ENCODE measurements around the gene MNT.
"Not testable (repeated sequence)": the region's sequence is repeated elsewhere in the genome, so short reads cannot be mapped to it uniquely, and the experiment has no call there.

The MNT gene

GRCh38 chr17:2442166-2442565, 41.3 kb upstream of the MNT start:
- no peak for DNase-seq (ENCODE audit: extremely low spot score)
- CTCF ChIA-PET: no interaction called here
- TF ChIP-seq LEF1 (IDR thresholded peaks at IDR 0.05; ENCODE audit: borderline replicate concordance): no peak
- no peak for TF ChIP-seq FOXA1 (IDR thresholded peaks at IDR 0.05)
- TF ChIP-seq FOXM1 (IDR thresholded peaks at IDR 0.05; ENCODE audit: borderline replicate concordance): no peak
- TF ChIP-seq FOXK2 (IDR thresholded peaks at IDR 0.05): no peak
- no peak for TF ChIP-seq BHLHE40 (IDR thresholded peaks at IDR 0.05; ENCODE audit: borderline replicate concordance)
- no peak for TF ChIP-seq CTBP1 (IDR thresholded peaks at IDR 0.05; ENCODE audit: borderline replicate concordance)
- TF ChIP-seq ARNT (IDR thresholded peaks at IDR 0.05): no peak
- TF ChIP-seq SUZ12 (IDR thresholded peaks at IDR 0.05): no peak
- no peak for TF ChIP-seq L3MBTL2 (conservative IDR thresholded peaks at IDR 0.05)
- TF ChIP-seq HDGF (IDR thresholded peaks at IDR 0.05; ENCODE audit: borderline replicate concordance): no peak
- no peak for TF ChIP-seq TARDBP (IDR thresholded peaks at IDR 0.05)
- TF ChIP-seq SP1 (IDR thresholded peaks at IDR 0.05): no peak
- no peak for TF ChIP-seq PKNOX1 (IDR thresholded peaks at IDR 0.05)
- TF ChIP-seq NFRKB (IDR thresholded peaks at IDR 0.05): no peak
- TF ChIP-seq ZNF384 (IDR thresholded peaks at IDR 0.05): no peak
- TF ChIP-seq ELF4 (IDR thresholded peaks at IDR 0.05): no peak
- POLR2A ChIA-PET: no interaction called here

GRCh38 chr17:2440930-2441329, 40.1 kb upstream of the MNT start:
- ChIA-PET CTCF (interaction anchor here (0.6 kb wide), 1 partner anchor 48 kb away, joined by 3 read pairs; no protein-coding TSS in a partner anchor), POLR2A (no interaction called here)
- no peak for DNase-seq (ENCODE audit: extremely low spot score)
- no peak for TF ChIP-seq FOXK2 (IDR thresholded peaks at IDR 0.05)
- no peak for TF ChIP-seq L3MBTL2 (conservative IDR thresholded peaks at IDR 0.05)
- TF ChIP-seq CTBP1 (IDR thresholded peaks at IDR 0.05; ENCODE audit: borderline replicate concordance): no peak
- TF ChIP-seq ARNT (IDR thresholded peaks at IDR 0.05): no peak
- no peak for TF ChIP-seq ZNF384 (IDR thresholded peaks at IDR 0.05)
- no peak for TF ChIP-seq FOXM1 (IDR thresholded peaks at IDR 0.05; ENCODE audit: borderline replicate concordance)
- no peak for TF ChIP-seq PKNOX1 (IDR thresholded peaks at IDR 0.05)
- no peak for TF ChIP-seq SUZ12 (IDR thresholded peaks at IDR 0.05)
- TF ChIP-seq BHLHE40 (IDR thresholded peaks at IDR 0.05; ENCODE audit: borderline replicate concordance): no peak
- TF ChIP-seq ELF4 (IDR thresholded peaks at IDR 0.05): no peak

GRCh38 chr17:2439997-2440396, 39.1 kb upstream of the MNT start:
- CTCF ChIA-PET; DNase-seq (ENCODE audit: extremely low spot score); POLR2A ChIA-PET: not testable (repeated sequence)

GRCh38 chr17:2438823-2439222, 38.0 kb upstream of the MNT start:
- ChIA-PET POLR2A (no interaction called here), CTCF (no interaction called here)
- DNase-seq (ENCODE audit: extremely low spot score): no peak
- TF ChIP-seq FOXM1 (IDR thresholded peaks at IDR 0.05; ENCODE audit: borderline replicate concordance) (no peak), LEF1 (IDR thresholded peaks at IDR 0.05; ENCODE audit: borderline replicate concordance) (no peak), CTBP1 (IDR thresholded peaks at IDR 0.05; ENCODE audit: borderline replicate concordance) (no peak), TARDBP (IDR thresholded peaks at IDR 0.05) (no peak), ELF4 (IDR thresholded peaks at IDR 0.05) (no peak), FOXA1 (IDR thresholded peaks at IDR 0.05) (no peak), FOXK2 (IDR thresholded peaks at IDR 0.05) (no peak), PKNOX1 (IDR thresholded peaks at IDR 0.05) (no peak), ZNF384 (IDR thresholded peaks at IDR 0.05) (no peak), BHLHE40 (IDR thresholded peaks at IDR 0.05; ENCODE audit: borderline replicate concordance) (no peak), NFRKB (IDR thresholded peaks at IDR 0.05) (no peak), L3MBTL2 (conservative IDR thresholded peaks at IDR 0.05) (no peak)

- DNase-seq (ENCODE audit: extremely low spot score): no peak
- CTCF ChIA-PET: no interaction called here
- TF ChIP-seq LEF1 (IDR thresholded peaks at IDR 0.05; ENCODE audit: borderline replicate concordance) (no peak), PKNOX1 (IDR thresholded peaks at IDR 0.05) (no peak), L3MBTL2 (conservative IDR thresholded peaks at IDR 0.05) (no peak), TARDBP (IDR thresholded peaks at IDR 0.05) (no peak), CTBP1 (IDR thresholded peaks at IDR 0.05; ENCODE audit: borderline replicate concordance) (no peak), ARNT (IDR thresholded peaks at IDR 0.05) (no peak), SP1 (IDR thresholded peaks at IDR 0.05) (no peak), SUZ12 (IDR thresholded peaks at IDR 0.05) (no peak), FOXK2 (IDR thresholded peaks at IDR 0.05) (no peak), BHLHE40 (IDR thresholded peaks at IDR 0.05; ENCODE audit: borderline replicate concordance) (no peak), NFRKB (IDR thresholded peaks at IDR 0.05) (no peak), FOXA1 (IDR thresholded peaks at IDR 0.05) (no peak), ELF4 (IDR thresholded peaks at IDR 0.05) (no peak), HDGF (IDR thresholded peaks at IDR 0.05; ENCODE audit: borderline replicate concordance) (no peak), ZNF384 (IDR thresholded peaks at IDR 0.05) (no peak)
- POLR2A ChIA-PET: no interaction called here
Observed at GRCh38 chr17:2436316-2436905, 35.6 kb upstream of the MNT start.

GRCh38 chr17:2435862-2436261, 35.0 kb upstream of the MNT start:
- TF ChIP-seq ZNF384 (IDR thresholded peaks at IDR 0.05) (no peak), SP1 (IDR thresholded peaks at IDR 0.05) (no peak), FOXK2 (IDR thresholded peaks at IDR 0.05) (no peak), BHLHE40 (IDR thresholded peaks at IDR 0.05; ENCODE audit: borderline replicate concordance) (no peak), L3MBTL2 (conservative IDR thresholded peaks at IDR 0.05) (no peak), CTBP1 (IDR thresholded peaks at IDR 0.05; ENCODE audit: borderline replicate concordance) (no peak), FOXM1 (IDR thresholded peaks at IDR 0.05; ENCODE audit: borderline replicate concordance) (no peak), NFRKB (IDR thresholded peaks at IDR 0.05) (no peak), HDGF (IDR thresholded peaks at IDR 0.05; ENCODE audit: borderline replicate concordance) (no peak), PKNOX1 (IDR thresholded peaks at IDR 0.05) (no peak), LEF1 (IDR thresholded peaks at IDR 0.05; ENCODE audit: borderline replicate concordance) (no peak), ARNT (IDR thresholded peaks at IDR 0.05) (no peak), SUZ12 (IDR thresholded peaks at IDR 0.05) (no peak), ELF4 (IDR thresholded peaks at IDR 0.05) (no peak), FOXA1 (IDR thresholded peaks at IDR 0.05) (no peak), TARDBP (IDR thresholded peaks at IDR 0.05) (no peak)
- no peak for DNase-seq (ENCODE audit: extremely low spot score)
- CTCF ChIA-PET: interaction anchor here (0.6 kb wide), 1 partner anchor 14 kb away, joined by 3 read pairs; no protein-coding TSS in a partner anchor
- POLR2A ChIA-PET: no interaction called here

All from HEK293T (cell line).